HG03196 (cell line): Measurements from ENCODE around the gene CFAP53.

Source experiments
- ATAC-seq: cut with Tn5 transposase; IDR thresholded peaks from one replicate; pipeline ENCODE4 v1.9.1; 2021; ENCODE audit not compliant: unreplicated experiment

The CFAP53 gene

DNA sequence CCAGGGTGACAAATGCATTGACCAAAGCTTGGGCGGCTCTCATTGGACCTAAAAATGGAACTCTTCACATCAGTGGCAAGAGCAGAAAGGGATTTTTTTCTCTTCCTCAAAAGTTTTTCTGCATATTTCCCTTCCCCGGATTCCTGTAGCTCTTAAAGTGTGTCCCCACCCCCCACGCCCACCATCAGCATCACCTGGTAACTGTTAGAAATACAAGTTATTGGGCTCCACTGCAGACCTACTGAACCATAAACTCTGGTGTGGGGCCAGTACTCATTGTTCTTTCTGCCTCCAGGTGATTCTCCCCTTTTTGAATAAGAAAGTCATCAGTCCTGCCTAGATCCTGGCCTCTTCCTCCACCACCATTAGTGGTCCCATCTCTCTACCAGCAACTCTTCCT is 70.0 kb downstream of the CFAP53 start:
- no peak for ATAC-seq

DNA sequence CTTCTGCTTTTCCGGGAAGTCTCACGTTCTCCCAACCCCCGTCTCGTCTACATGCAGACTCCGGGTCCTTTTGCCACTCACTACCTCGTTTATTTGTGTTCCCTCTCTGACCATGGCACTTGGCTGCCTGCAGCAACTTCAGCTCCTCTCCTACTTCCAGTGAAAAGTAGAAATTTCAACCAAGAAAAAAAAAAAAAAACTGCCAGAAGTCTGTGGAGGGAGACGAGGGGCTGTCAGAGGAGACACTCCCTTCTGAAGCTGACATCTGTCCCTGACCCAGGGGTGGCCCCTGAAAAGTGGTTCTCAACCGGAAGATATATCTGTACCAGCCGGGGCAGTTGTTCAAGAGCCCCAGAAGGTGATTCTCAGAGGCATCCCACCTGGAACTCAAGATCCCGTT is 70.6 kb downstream of the CFAP53 start:
- no peak for ATAC-seq

DNA sequence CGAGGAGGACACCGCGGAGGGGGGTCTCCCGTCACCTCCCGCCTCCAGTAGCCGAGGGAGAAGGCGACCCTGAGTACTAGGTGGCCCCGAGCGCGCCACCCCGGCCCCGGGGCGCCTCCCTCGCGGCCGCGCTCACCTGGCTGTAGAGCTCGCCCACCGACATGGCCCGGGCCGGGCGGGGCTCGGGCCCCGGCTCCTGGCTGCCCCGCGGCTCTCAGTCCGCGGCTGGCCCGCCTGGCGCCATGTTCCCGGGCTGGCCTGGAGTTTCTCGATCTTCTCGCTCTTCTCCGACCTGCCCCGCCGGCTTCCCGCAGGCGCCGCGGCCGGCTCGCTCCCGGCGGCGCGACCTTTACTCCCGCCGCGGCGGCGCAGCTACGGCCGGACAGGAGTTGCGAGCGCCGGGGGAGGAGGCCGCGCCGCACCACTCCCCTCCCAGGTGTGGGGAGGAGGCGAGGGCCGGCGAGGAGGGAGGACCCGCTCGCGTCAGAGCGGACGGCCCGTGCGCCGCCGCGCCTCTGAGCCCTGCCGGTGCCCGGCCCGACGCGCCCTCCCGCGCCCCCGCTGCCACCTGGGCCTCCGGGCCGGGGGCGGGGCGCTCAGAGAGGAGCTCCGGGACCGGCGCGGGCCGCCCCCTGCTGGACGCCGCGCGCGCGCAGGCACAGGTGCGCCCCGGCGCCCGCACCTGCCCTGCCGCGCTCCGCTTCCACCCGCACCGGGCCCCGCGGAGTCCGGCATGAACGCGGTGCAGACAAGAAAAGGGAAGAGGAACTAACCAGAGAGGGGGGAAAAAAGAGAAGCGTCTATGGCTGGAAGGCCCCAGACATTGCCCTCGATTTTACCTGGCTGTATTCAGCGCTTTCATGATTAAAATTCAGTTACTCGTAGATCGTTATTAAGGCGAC is 71.4 kb downstream of the CFAP53 start, which contains the start of gene MYO5B:
Gene MYO5B, minus strand, starts transcription at position 517 of the 902 bp plus-strand sequence. Its CDS starts 354 bp downstream, at position 163.
- no peak for ATAC-seq

DNA sequence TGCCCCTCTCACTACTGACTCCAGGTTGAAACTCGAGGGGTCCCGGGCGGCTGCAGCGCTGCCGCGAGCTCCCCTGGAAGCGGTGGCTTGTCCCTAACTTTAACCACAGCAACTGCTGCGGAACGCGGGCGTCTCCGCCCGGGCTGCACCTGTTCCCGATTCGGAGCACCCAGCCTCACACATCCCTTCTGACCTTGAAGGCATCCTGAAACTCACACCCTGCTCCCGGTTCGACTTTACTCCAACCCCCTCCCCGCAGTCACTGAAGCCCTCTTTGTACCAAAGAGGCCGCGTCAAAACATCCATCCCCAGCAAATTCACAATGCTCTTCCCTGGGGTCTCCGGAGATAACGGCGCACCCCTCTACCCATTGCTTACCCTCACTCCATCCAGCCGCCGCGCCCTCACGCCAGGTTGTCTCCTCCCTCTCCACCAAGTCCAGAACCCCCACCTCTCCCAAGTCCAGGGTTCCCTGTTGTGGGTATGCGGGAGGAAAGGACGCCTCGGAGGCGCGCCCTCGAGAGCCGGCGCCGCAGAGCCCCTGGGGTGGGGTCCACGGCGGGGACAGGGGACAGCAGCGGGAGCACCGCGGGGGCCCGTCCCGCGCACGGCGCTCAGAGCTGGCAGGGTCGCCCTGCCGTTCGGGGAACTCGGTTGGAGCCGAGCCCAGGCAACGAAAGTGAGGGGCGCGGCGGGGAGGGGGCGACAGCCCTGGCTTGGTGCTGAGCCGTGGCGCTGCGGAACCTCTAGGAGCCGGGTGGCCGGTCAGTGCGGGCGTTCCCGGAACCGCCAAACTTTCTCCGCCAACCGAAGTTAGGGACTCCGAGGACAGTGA is 72.3 kb downstream of the CFAP53 start:
- no peak for ATAC-seq

DNA sequence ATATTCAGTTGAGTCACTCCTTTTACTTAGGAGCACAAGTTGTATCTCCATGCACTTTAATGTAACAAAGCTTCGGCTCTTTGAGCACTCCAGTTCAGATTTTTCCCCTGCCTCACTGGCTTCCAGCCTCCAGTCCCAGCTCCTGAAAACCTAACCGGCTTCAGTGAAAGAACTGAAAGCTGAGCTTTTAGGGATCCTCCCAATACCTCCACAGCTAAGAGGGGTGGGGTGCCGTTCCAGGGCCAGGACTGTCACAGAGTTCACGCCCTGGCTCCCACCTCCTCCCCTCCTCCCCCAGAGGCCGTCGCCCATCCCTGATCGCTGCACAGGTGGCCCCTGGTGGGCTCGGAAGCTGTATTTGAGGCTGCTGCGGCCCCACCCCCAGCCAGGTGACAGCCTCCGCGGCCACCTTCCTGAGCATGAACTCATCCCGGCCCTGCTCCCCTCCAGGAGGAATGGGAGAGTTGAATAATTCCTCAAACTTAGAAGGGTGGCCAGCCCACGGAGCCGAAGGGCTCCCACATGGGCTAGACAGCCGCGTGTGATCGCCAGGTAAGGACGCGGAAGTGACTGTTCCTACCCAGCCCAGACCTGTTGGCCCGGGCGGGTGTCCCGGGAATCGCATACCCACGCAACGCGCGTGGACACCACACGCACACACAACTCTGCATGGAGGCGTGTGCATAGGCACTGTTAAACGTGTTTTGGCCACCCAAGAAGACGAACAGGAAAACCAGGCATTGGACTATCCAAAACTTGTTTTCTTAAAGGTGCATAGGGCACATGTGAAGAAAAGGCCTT is 73.1 kb downstream of the CFAP53 start:
- ATAC-seq = no peak

DNA sequence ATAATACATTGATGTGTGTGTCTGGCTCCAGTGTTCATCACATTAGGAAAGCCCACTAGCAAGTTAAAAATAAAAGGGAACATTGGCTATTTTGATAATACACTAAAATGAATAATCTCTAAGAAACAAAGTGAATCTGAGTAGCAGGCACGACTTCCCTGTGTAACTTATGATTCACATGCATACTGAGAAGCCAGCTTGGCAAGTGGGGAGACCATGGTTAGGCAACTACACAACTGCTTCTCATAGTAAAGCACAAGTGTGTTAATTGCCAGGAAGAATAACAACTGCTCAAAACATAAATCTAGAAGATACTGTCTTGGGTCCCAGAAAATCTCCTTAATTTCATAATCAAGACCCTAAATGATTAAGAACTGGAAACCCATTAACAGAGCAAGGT is 75.4 kb downstream of the CFAP53 start:
- no peak for ATAC-seq

DNA sequence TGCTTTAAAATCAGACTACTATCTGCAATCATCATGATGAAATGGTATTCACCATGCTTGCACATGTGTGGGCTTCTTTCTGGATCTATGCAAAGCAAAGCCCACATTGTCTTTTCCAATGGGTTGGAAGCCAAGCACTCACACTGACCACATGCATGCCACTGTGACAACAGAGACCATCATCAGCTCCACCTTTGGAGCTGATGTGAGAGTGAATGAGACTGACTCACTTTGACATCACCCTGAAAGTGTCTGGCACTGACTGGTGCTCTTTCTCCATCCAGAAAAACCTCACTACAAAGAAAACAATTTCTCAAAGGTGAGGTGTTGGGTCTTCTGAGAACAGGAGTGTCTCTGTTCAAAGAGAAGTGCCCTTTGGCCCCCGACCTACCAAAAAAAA is 76.1 kb downstream of the CFAP53 start:
- no peak for ATAC-seq

DNA sequence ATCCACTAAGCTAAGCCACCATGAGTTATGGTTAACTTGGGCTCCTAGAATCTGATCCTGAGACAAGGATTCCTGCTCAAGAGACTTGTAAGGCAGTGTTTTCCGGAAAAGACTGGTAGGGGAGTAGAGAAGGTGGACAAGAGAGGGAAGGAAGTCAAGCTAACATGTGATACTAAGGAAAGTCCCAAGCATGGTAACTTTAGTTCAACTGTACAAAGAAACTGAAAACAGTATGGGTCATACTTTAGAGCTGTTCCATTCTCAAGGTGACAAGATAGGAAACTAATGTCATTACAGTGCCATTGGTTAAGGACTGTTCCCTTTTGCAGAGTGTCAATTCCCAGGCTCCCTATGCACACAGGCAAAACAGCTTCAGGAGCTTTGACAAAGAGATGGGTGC is 77.1 kb downstream of the CFAP53 start:
- no peak for ATAC-seq

DNA sequence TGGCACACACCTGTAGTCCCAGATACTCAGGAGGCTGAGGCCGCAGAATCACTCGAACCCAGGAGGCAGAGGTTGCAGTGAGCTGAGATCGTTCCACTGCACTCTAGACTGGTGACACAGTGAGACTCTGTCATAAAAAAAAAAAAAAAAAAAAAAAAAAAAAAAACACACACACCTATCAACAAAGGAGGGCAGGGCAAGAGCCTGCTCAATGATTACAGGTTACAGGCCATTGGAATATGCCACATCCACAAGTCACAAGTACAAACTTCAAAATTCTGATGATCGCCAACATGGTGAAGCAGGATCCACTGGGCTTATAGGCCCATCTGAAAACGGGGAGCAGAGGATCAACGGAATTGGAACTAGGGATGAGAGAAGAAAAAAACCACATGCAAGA is 77.6 kb downstream of the CFAP53 start:
- no peak for ATAC-seq

DNA sequence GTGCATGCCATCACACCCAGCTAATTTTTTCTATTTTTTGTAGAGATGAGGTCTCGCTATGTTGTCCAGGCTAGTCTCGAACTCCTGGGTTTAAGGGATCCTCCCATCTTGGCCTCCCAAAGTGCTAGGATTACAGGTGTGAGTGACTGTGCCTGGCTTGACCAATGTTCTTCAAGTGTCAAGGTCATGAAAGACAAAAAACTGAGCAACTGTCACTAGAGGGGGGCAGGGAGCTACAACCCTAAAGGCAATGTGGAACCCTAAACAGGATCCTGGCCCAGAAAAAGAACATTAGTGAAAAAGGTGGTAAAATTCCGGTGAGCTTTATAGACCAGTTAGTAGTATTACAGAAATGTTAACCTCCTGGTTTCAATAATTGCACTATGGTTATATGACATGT is 78.6 kb downstream of the CFAP53 start:
- no peak for ATAC-seq

DNA sequence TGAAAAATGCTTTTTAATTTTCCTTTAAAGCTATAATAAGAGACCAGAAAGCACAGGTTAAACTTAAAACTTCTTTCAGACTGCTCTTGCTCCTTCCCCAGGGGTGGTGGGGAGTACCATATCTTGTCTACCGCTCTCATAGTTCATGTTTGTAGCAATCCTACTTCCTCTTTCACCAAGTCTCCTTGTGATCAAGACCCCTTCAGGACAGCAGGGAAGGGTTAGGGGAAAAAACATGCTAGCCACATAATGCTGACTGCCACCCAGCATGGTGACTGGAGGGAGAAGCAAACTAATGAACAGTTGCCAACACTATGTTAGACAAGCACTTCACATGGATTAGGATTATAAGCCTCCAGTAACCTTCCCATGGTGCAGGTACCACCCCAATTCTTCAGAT is 79.9 kb downstream of the CFAP53 start:
- no peak for ATAC-seq

DNA sequence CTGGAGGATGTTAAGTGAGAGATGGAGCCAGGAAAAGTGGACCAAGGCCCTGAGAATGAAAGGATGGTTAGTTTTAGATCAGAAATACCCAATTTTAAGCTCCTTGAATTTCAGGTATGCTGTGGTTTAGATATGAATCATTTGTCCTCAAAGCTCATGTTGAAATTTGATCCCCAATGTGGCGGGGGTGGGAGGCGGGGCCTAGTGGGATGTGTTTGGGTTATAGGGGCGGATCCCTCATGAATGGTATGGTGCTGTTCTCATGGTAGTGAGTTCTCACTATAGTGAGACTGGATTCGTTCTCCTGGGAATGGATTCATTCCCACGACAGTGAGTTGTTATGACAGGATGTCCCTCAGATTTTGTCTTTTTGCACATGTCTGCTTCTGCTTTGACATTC is 82.7 kb downstream of the CFAP53 start:
- no peak for ATAC-seq

DNA sequence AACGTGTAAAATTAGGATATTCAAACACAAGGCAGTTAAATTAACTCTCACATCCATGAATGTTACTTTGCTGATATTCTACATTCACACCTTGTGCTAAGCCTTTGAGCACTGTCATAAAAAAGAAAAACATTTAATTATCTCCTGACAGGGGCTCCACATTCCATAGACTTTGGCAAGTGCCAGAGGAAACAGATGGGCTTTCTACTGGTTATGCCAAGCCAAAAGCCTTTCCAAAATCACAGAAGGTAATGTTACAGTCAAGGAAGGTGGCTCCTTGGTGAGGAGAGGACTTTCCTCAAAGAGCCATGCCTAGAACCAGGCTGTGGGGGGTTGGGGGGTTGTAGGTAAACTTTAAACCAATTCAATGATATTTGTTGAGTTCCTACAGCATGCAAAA is 83.8 kb downstream of the CFAP53 start:
- ATAC-seq = no peak

DNA sequence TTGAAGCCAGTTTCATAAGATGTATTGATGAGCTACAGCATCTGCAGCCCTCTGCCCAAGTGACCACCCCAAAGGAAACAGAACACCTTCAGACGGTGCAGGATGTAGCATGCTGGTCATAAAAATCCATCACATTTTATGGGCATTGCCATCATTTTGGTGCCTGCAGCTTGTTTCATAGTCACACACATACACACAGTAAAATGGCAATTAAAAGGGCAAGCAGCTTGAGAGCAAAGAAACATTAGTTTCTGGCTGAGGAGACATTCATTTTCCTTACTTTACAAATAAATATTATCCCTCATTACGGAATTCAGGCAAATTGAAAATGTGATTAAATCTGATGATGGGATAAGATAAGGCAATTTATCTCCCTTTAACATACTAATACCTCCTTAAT is 84.7 kb downstream of the CFAP53 start:
- ATAC-seq = no peak

DNA sequence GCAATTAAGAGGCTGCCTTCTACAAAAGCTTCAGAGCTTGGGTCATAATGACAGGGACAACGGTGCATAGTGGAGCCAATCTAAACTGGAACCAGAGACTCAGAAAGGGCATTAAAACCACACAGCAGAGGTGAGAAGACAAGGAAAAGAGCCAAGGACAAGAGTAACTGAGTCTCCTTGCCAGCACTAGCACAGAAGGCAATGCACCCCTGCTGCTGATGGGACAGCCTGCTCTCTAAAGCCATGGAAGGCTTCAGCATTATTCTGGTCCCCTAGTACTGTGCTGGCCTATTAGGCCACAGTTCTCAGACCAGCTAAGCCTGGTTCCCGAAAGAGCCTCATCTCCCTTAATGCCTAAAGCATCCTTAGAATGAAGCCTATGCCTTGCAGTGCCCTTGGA is 86.8 kb downstream of the CFAP53 start:
- no peak for ATAC-seq

DNA sequence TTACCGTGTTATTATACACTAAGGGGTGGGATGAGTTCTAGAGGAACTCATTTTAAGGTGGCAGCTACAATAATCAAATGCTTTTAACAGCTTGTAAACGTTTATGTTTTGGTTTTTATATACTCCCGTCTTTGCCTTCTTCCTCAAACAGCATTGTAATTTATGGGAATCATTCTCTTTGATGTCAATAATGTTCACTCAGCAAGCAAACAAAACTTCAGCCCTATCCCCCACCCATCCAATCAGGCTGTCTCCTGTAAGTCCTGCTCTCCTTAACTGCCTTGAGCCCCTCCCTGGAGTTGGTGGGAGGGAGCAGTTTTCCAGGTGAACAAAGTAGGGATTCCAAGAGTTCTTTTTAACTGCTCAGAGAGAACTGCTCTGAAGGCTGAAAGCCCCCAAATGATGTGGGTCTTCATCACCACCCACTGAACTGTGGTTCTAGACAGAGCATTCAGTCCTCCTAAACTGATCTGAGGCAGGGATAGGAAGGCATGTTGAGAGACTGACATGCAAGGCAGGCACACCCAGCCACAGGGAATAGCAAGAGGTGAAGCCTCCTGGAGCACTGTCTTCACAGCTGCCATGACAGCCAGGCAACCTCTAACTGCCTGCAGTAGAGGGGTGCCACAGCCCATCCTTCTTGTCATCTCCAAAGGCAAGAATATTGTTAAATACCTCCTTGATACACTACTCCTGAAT is 88.9 kb downstream of the CFAP53 start:
- no peak for ATAC-seq
